ENCODE results near the gene PARD3. TPM values are rescaled to one million over a fixed set of nuclear protein-coding genes. Genes with fewer than 3 reads are reported as not detected.
"Not testable (repeated sequence)": the region's sequence is repeated elsewhere in the genome, so short reads cannot be mapped to it uniquely, and the experiment has no call there.

Gene PARD3
- total RNA-seq, 1 donor from 2014 or later, result 76.4 TPM

GRCh38 chr10:34359435-34359813 lies 455.7 kb downstream of the PARD3 start:
- no peak for TF ChIP-seq CTCF (IDR thresholded peaks at IDR 0.05; ENCODE audit: insufficient read depth, low read length, poor library complexity, severe bottlenecking)
- H3K4me3 ChIP-seq (ENCODE audit: low read depth, low read length), result no peak overlapping the region
- no peak for DNase-seq (ENCODE audit: low read depth)
- H3K27me3 ChIP-seq (ENCODE audit: control insufficient read depth, insufficient read depth, low read length), result no peaks in the 10 kb centered on the region
- no peaks in the 10 kb centered on the region for H3K36me3 ChIP-seq (ENCODE audit: control insufficient read depth, insufficient read depth, low read length)

DNA sequence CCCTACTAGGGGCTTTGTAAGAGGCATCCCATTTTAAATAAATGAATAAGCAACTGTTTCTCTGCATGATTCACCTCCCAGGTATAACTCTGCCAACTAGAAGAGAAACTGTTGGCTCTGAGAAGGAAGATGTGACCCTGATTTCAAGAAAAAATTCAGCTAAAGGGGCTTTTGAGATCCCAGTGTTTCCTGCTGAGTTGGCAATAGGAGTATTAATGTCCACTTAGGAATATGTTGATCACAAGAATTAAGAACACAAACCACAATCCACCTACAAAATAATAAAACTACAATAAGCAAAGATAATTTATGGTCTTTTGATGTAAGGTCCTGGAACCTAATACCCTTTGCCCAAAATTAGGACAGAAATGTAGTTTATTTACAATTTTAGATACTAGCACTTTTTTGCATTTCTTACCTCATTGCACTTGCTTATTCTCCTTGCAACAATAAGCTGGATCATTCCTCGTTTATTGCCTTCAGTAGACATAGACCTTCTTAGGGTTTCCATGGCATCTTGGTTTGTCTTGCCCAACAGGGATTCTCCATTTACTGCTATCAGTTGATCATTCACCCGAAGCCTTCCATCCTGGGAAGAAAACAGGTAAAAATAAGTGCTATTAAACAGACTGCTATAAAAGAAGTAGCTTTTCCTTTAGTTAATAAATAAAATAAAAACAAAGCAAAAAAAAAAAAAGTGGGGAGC lies 456.2 kb downstream of the PARD3 start:
- no peak for TF ChIP-seq CTCF (IDR thresholded peaks at IDR 0.05; ENCODE audit: insufficient read depth, low read length, poor library complexity, severe bottlenecking)
- no peaks in the 10 kb centered on the region for H3K36me3 ChIP-seq (ENCODE audit: control insufficient read depth, insufficient read depth, low read length)
- H3K4me3 ChIP-seq (ENCODE audit: low read depth, low read length), result no peak overlapping the region
- no peak for DNase-seq (ENCODE audit: low read depth)
- H3K27me3 ChIP-seq (ENCODE audit: control insufficient read depth, insufficient read depth, low read length), result no peaks in the 10 kb centered on the region

- H3K36me3 ChIP-seq (ENCODE audit: control insufficient read depth, insufficient read depth, low read length), result no peaks in the 10 kb centered on the region
- no peaks in the 10 kb centered on the region for H3K27me3 ChIP-seq (ENCODE audit: control insufficient read depth, insufficient read depth, low read length)
- TF ChIP-seq CTCF (IDR thresholded peaks at IDR 0.05; ENCODE audit: insufficient read depth, low read length, poor library complexity, severe bottlenecking), result no peak
- no peak overlapping the region for H3K4me3 ChIP-seq (ENCODE audit: low read depth, low read length)
- DNase-seq (ENCODE audit: low read depth), result no peak
Measured at GRCh38 chr10:34356463-34356862, 458.6 kb downstream of the PARD3 start.

- DNase-seq (ENCODE audit: low read depth); H3K36me3 ChIP-seq (ENCODE audit: control insufficient read depth, insufficient read depth, low read length); H3K27me3 ChIP-seq (ENCODE audit: control insufficient read depth, insufficient read depth, low read length); H3K4me3 ChIP-seq (ENCODE audit: low read depth, low read length): not testable (repeated sequence)
Measured at GRCh38 chr10:34353530-34353929, 461.6 kb downstream of the PARD3 start.

DNA sequence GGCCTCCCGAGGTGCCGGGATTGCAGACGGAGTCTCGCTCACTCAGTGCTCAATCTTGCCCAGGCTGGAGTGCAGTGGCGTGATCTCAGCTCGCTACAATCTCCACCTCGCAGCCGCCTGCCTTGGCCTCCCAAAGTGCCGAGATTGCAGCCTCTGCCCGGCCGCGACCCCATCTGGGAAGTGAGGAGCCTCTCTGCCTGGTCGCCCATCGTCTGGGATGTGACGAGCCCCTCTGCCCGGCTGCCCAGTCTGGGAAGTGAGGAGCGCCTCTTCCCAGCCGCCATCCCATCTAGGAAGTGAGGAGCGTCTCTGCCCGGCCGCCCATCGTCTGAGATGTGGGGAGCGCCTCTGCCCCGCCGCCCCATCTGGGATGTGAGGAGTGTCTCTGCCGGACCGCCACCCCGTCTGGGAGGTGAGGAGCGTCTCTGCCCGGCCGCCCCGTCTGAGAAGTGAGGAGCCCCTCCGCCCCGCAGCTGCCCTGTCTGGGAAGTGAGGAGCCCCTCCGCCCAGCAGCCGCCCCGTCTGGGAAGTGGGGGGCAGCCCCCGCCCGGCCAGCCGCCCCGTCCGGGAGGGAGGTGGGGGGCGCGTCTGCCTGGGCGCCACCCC lies 462.4 kb downstream of the PARD3 start:
- not testable (repeated sequence) for DNase-seq (ENCODE audit: low read depth); H3K27me3 ChIP-seq (ENCODE audit: control insufficient read depth, insufficient read depth, low read length); H3K36me3 ChIP-seq (ENCODE audit: control insufficient read depth, insufficient read depth, low read length); H3K4me3 ChIP-seq (ENCODE audit: low read depth, low read length)

GRCh38 chr10:34351161-34351560 lies 463.9 kb downstream of the PARD3 start:
- Histone ChIP-seq H3K36me3 (ENCODE audit: control insufficient read depth, insufficient read depth, low read length) (no peaks in the 10 kb centered on the region), H3K4me3 (ENCODE audit: low read depth, low read length) (no peak overlapping the region), H3K27me3 (ENCODE audit: control insufficient read depth, insufficient read depth, low read length) (no peaks in the 10 kb centered on the region)
- DNase-seq (ENCODE audit: low read depth), result no peak
- no peak for TF ChIP-seq CTCF (IDR thresholded peaks at IDR 0.05; ENCODE audit: insufficient read depth, low read length, poor library complexity, severe bottlenecking)

Measured in kidney epithelial cell (primary cell).